Cardiac septum (tissue), 1 donor: ENCODE data around the gene STPG3. TPM values are rescaled to one million over a fixed set of nuclear protein-coding genes. Genes with fewer than 3 reads are reported as not detected.
A peak's percentile ranks its signal among the peaks of the same experiment; 100 is the strongest.
"Not testable (repeated sequence)": the region's sequence is repeated elsewhere in the genome, so short reads cannot be mapped to it uniquely, and the experiment has no call there.

ENCODE experiments used
- DNase-seq: peaks from one replicate; pipeline ENCODE4 v3.0.0-alpha.2; 2020; ENCODE audit warnings: low spot score
- intact Hi-C: fragments of 100-400 bp; cut with DNase I; formaldehyde crosslinking; loops from one replicate; pipeline ENCODE4 v1.14.0; 2022
- total RNA-seq: library from RNA; stranded (reverse); fragmentation: NEBNext Ultra II Directional; extraction: Animal tissue kit (Norgen Biotek cat#: 25700); gene quantifications from one replicate; pipeline ENCODE4 v1.2.1, GENCODE V29; 2021
- donor health status: DM: no; HTN: no; CAD: no.

Gene STPG3
- total RNA-seq, 1 donor from 2014 or later = not detected

DNA sequence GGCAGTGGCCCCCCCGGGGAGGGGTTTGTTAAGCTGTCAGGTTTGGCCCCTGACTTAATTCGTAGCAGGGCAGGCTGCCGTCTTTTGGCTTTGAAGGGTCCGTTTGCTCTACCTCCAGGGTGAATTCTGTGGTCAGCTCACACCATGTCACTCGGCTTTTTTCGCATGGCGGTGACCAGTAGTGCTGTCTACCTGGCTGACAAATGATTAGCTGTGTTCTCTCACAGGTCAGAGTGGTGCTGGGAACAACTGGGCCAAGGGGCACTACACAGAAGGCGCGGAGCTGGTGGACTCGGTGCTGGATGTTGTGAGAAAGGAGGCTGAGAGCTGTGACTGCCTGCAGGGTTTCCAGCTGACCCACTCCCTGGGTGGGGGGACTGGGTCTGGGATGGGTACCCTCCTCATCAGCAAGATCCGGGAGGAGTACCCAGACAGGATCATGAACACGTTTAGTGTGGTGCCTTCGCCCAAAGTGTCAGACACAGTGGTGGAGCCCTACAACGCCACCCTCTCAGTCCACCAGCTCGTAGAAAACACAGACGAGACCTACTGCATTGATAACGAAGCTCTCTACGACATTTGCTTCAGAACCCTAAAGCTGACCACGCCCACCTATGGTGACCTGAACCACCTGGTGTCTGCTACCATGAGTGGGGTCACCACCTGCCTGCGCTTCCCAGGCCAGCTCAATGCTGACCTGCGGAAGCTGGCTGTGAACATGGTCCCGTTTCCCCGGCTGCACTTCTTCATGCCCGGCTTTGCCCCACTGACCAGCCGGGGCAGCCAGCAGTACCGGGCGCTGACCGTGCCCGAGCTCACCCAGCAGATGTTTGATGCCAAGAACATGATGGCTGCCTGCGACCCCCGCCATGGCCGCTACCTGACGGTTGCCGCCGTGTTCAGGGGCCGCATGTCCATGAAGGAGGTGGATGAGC lies 8.6 kb upstream of the STPG3 start:
- intact Hi-C loops = no loop called here
- DNase-seq = no peak

DNA sequence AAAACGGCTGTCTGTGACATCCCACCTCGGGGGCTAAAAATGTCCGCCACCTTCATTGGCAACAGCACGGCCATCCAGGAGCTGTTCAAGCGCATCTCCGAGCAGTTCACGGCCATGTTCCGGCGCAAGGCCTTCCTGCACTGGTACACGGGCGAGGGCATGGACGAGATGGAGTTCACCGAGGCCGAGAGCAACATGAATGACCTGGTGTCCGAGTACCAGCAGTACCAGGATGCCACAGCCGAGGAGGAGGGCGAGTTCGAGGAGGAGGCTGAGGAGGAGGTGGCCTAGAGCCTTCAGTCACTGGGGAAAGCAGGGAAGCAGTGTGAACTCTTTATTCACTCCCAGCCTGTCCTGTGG lies 7.8 kb upstream of the STPG3 start:
- intact Hi-C loops, DNase-seq: not testable (repeated sequence)

DNA sequence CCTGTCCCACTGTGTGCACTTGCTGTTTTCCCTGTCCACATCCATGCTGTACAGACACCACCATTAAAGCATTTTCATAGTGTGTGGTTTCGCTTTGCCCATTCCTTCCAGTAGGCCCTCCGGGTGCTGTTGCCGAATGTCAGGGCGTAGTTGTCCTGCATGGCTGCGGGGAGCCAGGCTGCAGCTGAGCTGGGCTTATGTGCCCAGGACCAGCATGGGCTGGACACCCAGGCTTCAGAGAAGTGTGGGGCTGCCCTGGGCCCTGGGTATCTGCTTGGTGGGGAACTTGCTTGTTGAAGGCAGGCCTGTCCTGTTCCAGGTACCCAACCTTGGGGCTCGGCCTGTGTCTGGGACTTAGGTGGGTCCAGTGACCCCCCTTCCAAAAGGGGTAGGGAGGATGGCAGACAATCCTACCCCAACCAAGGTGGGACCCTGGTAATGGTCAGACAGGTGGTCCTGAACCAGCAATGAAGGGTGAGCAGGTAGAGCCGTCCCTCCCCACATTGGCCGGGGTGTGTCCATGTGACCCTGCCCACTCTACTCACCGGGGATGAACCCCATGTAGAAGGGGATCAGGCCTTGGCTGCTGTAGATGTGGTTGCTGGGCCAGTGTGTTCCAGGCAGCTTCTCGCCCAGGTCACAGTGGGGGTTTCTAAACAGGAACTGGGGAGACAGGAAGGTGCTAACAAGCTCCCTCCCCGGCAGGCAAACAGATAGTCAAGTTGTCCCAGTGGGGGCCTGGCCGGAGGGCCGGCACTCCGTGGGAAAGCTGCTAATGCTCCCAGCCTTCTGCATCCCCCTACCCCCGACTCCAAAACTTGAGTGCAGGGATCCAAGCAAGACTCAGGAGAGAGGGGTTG lies 7.2 kb upstream of the STPG3 start:
- intact Hi-C loops = no loop called here
- DNase-seq = no peak

DNA sequence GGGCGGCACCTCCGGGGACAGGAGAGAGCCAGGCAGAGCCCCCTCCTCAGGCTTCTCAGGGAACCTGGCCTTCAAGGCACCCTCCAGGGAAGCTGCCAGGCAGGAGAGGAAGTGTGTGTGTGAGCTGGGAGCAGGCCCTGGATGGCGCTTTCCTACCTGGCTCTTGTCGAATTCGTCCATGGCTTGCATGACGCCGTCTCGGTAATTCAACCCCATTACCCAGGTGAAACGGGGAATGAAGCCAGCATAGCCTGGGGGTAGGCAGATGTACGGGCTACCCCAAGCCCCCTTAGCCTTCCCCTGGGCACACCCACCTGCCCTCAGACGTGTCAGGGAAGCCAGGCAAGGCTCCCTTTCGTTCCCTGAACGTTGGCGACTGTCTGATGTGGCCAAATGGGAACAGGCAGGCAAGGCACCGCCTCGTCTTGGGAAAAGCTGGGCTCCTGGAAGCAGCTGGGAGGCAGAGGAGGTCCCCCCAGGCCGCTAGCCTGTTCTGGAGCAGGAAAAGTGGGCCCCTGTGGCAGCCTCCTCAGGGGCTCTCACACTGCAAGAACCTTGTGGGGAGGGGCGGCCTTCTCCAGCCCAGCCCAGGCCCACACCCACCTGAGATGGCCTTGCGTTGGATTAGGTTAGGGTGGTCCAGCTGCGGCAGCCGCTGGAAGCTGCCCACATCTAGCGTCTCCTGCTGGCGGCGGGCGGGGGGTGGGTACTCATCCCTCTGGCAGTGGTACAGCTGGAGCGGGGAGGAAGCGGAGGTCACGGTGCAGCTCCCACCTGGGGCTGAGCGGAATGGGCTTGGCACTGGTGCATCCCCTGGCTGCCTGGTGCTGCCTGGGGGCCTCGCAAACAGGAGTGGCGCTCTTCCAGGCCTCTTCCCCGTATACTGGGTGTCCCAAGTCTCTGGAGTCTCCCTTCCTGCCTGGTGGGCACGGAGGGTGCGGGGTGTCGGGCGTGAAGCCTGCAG lies 6.3 kb upstream of the STPG3 start:
- no peak for DNase-seq
- intact Hi-C loops = no loop called here

DNA sequence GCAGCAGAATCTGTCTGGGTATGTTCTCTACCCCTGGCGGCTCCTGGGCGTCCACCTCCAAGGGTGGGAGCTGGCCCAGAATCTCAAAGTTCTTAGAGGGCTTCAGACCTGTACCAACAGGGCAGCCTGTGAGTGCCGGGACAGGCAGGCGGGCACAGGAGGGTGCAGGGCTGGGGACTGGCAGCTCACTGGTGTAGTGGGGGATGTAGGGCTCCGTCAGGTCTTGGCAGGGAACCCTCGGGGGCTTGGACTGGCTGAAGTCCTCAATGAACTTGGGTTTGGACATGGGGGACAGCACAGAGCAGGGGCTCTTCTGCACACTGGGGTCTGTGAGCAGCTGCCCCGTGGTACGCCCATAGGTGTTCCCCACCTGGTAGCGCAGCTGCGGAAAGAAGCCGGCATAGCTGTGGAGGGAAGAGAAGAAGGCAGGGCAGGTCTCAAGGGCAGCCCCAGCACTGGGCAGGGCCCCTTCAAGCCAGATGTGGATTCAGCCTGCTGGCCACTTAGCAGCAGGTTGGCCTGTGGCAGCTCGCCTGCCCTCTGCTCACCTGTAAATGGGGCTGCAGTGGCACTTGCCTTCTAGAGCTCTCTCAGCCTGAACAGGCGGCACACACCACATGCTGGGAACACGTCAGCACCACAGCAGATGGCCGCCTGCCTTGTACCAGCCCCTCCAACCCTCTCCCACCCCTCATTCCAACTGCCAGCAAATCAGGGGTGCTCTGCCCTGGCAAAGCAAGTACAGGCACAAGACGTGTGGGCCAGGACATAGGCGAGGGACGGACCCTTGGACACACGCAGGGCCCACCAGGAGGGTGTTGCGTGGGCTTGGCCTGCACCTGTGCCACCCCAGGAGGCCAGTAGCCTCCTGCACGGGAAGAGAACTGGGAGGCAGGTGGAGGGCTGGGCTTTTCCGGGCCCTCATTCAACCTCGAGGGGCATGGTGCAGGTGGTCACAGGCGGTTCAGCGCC lies 5.3 kb upstream of the STPG3 start:
- intact Hi-C loops = no loop called here

DNA sequence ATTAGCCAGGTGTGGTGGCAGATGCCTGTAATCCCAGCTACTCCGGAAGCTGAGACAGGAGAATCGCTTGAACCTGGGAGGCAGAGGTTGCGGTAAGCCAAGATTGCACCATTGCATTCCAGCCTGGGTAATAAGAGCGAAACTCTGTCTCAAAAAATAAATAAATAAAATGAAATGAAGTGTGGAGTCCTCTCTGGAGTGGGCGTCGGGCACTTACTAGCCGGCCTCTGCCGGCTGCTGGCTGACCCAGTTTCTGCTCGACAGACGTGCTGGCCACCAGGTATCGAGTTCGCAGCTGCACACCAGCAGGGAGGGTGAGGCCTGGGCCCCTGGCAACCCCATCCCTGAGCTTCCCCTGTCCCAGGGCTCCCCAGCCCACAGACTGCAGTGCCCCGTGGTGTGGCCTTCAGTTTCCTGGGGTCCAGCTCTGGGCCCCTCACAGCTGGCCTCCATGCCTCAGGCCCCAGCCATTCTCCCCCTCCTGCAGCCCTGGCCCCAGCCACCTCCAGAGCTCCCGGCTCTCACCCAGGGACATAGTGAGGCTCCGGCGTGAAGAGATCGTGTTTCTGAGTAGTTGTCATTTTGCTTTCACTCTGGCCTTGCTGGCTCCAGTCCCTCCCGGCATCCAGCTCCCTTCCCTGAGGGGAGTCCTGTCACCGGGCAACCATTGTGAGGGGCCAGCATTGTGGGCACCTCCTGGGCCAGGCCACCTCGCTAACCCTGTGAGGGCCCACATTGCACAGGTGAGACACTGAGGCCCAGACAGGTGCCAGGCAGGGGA lies 3.8 kb upstream of the STPG3 start:
- intact Hi-C loops = no loop called here
- DNase-seq = no peak

More for the DNA sequence above, 5.3 kb upstream of the STPG3 start:
- no peak for DNase-seq

DNA sequence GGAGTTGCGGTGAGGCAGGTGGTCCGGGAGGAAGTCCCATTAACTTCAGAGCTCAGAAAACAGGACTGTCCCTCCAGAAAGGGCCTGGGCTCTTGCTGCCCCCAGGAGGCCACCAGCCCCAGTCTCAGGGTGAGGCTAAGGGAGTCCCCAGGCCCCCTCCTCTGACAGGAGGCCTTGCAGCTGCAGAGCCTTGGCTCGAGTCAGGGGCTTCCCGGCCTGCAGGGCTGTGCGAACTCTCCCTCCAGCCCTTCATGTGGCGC lies 3.2 kb upstream of the STPG3 start:
- DNase-seq = no peak
- intact Hi-C loops = no loop called here

DNA sequence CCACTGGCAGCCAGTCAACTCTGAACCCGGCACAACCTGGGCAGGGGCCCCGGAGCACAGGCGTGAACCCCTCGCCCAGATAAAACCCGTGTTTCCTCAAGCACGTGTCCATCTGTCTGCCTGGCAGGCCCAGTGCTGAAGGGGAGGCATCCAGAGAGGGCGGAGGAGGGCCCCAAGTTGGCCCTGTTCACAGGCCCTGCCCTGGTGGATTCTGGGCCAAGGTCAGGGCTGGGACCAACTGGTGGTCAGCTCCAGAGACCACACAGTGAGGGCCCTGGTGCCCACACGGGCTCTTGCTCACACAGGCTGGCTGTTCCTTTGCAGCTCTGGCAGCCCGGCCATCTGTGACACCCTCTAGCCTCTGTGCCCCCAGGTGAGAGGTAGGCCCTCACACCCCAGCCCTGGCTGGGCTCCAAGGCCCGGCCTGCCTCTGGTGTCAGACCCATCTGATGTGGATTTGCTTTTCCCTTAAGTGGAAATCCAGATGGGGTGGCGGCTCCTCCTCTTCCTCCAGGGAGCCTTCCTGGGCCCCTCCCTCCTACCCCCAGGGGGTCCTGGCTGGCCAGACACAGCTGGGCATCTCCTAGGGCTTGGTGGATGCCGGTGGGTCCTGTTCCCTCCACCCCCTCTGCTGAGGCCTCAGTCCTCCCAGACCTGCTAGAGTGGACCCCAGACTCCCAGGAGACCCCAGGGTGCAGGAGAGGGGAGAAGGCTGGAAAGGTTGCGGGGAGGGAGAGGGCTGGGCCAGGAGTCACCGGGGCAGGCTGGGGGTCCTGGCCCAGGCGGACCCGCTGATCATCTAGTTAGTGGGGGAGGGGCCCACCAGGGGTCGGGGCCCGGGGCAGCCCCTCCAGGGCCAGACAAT lies 525 bp upstream of the STPG3 start:
- DNase-seq = no peak
- intact Hi-C loops = no loop called here

DNA sequence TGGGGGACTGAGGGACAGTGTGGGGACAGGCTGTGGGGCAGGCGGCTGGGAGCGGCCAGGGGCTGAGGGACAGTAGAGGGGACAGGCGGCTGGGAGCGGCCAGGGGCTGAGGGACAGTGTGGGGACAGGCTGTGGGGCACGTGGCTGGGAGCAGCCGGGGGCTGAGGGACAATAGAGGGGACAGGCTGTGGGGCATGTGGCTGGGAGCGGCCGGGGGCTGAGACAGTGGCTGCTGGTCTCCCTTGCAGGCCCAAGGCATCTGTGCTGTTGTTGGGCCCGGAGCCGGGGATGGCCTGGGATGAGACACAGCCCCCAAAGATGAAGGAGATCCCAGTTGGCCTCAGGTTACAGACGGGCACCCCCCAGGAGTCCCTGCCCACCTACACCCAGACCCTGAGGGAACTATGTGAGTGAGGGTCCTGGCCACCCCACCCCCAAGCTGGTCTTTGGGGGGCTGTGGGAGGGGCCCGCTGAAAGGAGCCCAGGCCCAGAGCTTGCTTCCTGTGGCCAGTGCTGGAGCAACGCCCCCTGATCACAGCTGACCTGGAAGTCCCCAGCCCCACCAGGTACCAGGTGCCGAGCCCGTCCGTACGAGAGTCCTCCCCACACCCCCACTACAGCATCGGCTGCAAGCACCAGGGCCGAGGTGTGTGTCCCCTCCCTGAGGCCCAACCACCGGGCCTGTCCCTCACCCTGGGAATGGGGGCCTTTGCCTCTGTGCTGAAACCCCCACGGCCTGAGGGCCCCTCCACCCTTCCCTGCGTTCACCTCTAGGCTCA lies 593 bp downstream of the STPG3 start:
- no peak for DNase-seq
- intact Hi-C loops = no loop called here

DNA sequence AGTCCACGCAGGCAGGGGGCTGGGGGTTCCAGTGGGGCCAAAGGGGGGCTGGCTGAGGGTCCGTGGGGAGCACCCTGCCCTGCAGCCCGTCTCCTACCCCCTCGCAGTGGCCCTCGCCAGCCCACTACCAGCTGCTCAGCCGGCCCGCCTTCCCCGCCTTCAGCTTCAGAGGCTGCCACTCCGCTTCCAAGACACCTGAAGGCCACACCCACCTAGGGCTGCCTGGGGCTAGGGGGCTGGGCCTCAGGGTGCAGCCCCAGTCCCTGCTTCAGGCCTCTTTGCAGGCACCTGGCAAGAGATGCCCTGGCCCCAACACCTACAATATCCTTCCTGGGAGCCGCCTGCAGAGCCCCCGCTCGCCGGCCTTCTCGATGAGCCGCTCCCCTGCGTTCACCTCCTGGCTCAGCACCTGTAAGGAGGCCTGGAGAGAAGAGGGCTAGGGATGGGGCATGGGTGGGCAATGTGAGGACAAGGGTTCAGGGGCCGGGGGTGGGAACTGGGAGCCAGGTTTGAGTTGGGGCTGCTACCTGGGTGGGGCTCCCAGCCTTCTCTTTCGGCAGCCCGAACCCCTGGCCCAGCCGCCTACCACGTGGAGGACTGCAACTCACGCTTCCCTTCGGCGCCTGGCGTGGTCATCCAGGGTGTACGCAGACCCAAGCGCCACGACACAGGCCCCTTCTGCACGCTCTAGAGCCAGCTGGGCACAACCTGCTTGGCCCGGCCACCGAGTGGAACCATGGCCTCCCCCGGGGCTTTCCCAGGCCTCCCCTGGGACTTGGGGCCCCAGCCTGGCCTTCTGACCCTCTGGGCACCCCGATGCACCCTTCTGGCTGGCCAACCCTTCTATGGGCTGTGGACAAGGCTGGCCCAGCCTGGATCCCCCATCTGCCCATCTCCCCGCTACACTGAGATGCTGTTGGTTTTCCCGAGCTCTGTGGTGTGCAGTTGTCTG lies 1.7 kb downstream of the STPG3 start:
- DNase-seq = no peak
- intact Hi-C loops = no loop called here

DNA sequence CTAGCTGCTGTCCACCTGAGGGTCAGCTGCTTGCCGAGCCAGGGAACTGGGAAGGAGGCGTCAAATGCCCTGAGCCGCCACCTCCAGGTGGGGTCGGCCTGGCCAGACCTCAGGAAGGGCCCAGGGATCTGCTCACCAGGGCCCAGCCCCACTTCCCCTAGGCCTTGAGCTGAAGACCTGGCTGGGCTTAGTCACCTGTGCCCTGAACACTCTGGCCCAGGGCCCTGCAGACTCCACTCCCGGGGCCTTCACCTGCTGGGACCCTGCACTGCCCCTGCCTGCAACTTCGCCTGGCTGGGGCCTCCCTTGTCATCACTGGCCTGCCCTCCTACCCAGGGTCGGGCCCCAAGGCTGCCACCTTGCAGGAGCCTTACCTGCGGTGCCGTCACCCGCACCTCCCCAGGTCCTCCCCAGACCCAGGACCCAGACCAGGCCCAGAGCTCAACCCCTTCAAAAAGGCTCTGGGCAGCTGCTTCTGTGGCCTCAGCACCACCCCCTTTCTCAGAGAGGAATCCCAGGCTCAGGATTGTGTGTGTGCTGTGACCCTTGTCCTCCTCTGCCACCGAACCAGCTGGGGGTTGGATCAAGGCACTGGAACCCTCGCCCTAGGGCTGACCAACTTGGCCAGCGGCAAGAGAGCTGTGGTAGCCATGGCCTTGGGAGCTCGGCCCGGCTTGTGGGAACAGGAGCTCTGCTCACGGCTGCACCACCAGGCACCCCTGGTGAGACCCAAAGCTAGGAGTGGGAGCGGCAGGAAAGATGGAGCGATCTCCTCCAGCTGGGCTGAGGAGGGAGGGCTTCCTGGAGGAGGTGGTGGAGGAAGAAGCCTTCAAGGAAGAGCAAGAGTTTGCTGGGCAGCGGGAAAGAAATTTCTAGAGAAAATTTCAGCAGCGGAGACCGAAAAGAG lies 2.9 kb downstream of the STPG3 start:
- intact Hi-C loops = loop anchor here (2.0 kb wide), 1 partner anchor 13 kb away; the partner anchor contains the start of gene TUBB4B
- no peak for DNase-seq

DNA sequence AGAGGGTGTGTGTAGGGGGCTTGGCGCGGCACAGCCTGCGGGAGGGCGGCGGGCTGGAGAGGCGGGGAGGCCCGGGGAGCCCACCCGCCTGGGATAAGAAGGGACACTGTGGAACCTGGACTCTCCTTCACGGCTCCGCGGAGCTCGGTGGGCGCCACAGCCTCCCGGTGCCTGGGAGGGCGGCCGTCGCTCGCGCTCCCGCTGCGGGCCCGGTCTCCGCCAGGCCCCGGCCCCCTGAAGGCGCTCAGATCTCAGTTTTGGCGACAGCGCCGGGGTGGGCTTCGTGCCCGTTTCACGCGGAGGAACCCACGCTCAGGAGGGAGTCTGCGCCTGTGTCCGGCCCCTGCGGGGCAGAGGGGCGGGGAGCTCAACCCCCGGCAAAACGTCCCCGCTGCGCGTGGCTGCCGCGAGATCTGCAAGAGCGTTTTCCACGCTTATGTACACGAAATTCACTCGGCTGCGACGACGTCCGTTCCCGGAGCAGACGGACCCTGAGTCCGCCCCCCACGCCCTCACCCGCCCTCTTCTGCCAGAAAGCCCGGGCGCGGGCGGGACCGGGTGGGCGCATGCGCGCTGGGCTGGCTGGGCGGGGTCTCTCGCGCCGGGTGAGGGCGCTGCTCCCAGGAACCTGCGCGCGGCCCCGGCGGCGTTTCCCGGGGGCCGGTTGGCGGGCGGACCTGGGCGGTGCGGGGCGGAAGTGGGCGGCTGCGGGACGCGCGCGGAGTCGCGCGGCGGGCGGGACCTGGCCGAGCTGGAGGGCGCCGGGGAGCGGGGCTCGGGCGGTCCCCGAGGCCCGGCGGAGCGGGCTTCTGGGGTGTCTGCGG lies 3.8 kb downstream of the STPG3 start, which contains the start of gene NELFB:
TSS of gene NELFB (plus strand) at position 704 of the 824 bp plus-strand sequence.
- intact Hi-C loops = loop anchor here (1.0 to 2.0 kb wide), 2 partner anchors 14 to 32 kb away; partner anchors contain the start of gene TUBB4B
- peak; percentile 98 for DNase-seq
